ENCODE measurements around the gene GRIN2C. TPM values are rescaled to one million over a fixed set of nuclear protein-coding genes. Genes with fewer than 3 reads are reported as not detected.
A peak's percentile ranks its signal among the peaks of the same experiment; 100 is the strongest.

GRIN2C gene
- total and polyA plus RNA-seq, 9 of the 15 experiments (the other 6 are each of a cell fraction or from before 2014, with no cell fraction given): under 0.01 to 0.33 (median 0.10) TPM; not detected in 2

DNA sequence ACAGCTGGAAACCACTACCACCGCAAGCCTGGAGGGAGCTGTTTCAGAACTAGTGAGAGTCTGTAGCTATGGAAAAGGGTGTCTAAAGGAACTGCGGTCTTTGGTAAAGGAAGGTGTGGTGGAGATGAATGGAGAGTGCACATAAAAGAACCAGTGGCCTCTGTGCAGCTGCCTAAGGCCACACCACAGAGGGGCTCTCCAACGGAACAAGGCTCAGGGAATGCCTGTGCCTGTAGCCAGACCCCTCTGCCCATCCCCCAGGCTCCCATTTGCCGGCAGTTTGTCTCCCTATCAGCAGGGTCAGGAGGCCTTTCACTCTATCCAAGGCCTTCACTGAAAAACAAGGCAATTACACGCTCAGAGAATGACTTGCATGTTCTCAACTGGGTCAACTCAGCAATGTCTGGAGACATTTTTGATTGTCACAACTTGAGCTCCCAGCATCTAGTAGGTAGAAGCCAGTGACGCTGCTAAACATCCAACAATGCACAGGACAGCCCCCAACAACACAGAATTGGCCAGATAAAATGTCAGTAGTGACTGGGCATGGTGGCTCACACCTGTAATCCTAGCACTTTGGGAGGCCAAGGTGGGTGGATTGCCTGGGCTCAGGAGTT lies 16.4 kb upstream of the GRIN2C start (continued):
- 0 out of 2 replicates have a peak, but pooled peaks have one; percentile 36 for TF ChIP-seq ARID2 (IDR thresholded peaks at IDR 0.05)
- peak; percentile 46 for TF ChIP-seq VEZF1 (CRISPR knock-in tag; IDR thresholded peaks at IDR 0.05)
- peak in 1 of 2 experiments; percentile 19; a peak in 2 of 4 replicates for TF ChIP-seq RAD21 (CRISPR knock-in tag; conservative IDR thresholded peaks at IDR 0.05 in 1 of 2, IDR thresholded peaks at IDR 0.05 in 1 of 2)
- peak; percentile 85 for TF ChIP-seq BACH1 (tag; IDR thresholded peaks at IDR 0.05)
- TF ChIP-seq ZNF24 (IDR thresholded peaks at IDR 0.05): peak; percentile 69
- TF ChIP-seq NFIC (IDR thresholded peaks at IDR 0.05): peak; percentile 33; the same call in 1 of the 2 replicates
- TF ChIP-seq CEBPG (CRISPR knock-in tag; IDR thresholded peaks at IDR 0.05): 0 out of 2 replicates have a peak, but pooled peaks have one; percentile 13
- TF ChIP-seq CEBPG (tag; conservative IDR thresholded peaks at IDR 0.05 in 1 of 2, IDR thresholded peaks at IDR 0.05 in 1 of 2): no peak
- peak; percentile 24; the same call in 1 of the 2 replicates for TF ChIP-seq HIVEP1 (CRISPR knock-in tag; IDR thresholded peaks at IDR 0.05)
- TF ChIP-seq HINFP (tag; conservative IDR thresholded peaks at IDR 0.05; ENCODE audit: low read depth): peak; percentile 84
- peak; percentile 75 for TF ChIP-seq HDAC2 (IDR thresholded peaks at IDR 0.05)
- TF ChIP-seq, protein P1, sequence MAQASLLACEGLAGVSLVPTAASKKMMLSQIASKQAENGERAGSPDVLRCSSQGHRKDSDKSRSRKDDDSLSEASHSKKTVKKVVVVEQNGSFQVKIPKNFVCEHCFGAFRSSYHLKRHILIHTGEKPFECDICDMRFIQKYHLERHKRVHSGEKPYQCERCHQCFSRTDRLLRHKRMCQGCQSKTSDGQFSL (CRISPR knock-in tag; IDR thresholded peaks at IDR 0.05): no peak
- TF ChIP-seq, protein P1 (tag; IDR thresholded peaks at IDR 0.05): peak in 1 of 2 experiments; percentile 40; a peak in 1 of 4 replicates
- peak; percentile 50; the same call in 1 of the 2 replicates for TF ChIP-seq ELF4 (CRISPR knock-in tag; IDR thresholded peaks at IDR 0.05)
- TF ChIP-seq POLR2G (IDR thresholded peaks at IDR 0.05; ENCODE audit: low read depth, low read length): 0 out of 2 replicates have a peak, but pooled peaks have one; percentile 30
- TF ChIP-seq ZNF133 (CRISPR knock-in tag; IDR thresholded peaks at IDR 0.05): no peak
- TF ChIP-seq, protein P2, sequence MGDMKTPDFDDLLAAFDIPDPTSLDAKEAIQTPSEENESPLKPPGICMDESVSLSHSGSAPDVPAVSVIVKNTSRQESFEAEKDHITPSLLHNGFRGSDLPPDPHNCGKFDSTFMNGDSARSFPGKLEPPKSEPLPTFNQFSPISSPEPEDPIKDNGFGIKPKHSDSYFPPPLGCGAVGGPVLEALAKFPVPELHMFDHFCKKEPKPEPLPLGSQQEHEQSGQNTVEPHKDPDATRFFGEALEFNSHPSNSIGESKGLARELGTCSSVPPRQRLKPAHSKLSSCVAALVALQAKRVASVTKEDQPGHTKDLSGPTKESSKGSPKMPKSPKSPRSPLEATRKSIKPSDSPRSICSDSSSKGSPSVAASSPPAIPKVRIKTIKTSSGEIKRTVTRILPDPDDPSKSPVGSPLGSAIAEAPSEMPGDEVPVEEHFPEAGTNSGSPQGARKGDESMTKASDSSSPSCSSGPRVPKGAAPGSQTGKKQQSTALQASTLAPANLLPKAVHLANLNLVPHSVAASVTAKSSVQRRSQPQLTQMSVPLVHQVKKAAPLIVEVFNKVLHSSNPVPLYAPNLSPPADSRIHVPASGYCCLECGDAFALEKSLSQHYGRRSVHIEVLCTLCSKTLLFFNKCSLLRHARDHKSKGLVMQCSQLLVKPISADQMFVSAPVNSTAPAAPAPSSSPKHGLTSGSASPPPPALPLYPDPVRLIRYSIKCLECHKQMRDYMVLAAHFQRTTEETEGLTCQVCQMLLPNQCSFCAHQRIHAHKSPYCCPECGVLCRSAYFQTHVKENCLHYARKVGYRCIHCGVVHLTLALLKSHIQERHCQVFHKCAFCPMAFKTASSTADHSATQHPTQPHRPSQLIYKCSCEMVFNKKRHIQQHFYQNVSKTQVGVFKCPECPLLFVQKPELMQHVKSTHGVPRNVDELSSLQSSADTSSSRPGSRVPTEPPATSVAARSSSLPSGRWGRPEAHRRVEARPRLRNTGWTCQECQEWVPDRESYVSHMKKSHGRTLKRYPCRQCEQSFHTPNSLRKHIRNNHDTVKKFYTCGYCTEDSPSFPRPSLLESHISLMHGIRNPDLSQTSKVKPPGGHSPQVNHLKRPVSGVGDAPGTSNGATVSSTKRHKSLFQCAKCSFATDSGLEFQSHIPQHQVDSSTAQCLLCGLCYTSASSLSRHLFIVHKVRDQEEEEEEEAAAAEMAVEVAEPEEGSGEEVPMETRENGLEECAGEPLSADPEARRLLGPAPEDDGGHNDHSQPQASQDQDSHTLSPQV (IDR thresholded peaks at IDR 0.05): peak; percentile 99
- no peak for TF ChIP-seq ZNF23 (CRISPR knock-in tag; IDR thresholded peaks at IDR 0.05)
- peak; percentile 77 for TF ChIP-seq NCOR1 (IDR thresholded peaks at IDR 0.05)
- TF ChIP-seq ESRRB (CRISPR knock-in tag; IDR thresholded peaks at IDR 0.05; ENCODE audit: borderline replicate concordance): 0 out of 2 replicates have a peak, but pooled peaks have one; percentile 61

Measured in K562 (cell line).